ENCODE data around the gene MTA3. TPM values are rescaled to one million over a fixed set of nuclear protein-coding genes. Genes with fewer than 3 reads are reported as not detected.

Gene MTA3
- total and polyA plus RNA-seq, 9 of the 15 experiments (the other 6 are each of a cell fraction or from before 2014, with no cell fraction given) = 12.4 to 39.6 (median 23.5) TPM

DNA sequence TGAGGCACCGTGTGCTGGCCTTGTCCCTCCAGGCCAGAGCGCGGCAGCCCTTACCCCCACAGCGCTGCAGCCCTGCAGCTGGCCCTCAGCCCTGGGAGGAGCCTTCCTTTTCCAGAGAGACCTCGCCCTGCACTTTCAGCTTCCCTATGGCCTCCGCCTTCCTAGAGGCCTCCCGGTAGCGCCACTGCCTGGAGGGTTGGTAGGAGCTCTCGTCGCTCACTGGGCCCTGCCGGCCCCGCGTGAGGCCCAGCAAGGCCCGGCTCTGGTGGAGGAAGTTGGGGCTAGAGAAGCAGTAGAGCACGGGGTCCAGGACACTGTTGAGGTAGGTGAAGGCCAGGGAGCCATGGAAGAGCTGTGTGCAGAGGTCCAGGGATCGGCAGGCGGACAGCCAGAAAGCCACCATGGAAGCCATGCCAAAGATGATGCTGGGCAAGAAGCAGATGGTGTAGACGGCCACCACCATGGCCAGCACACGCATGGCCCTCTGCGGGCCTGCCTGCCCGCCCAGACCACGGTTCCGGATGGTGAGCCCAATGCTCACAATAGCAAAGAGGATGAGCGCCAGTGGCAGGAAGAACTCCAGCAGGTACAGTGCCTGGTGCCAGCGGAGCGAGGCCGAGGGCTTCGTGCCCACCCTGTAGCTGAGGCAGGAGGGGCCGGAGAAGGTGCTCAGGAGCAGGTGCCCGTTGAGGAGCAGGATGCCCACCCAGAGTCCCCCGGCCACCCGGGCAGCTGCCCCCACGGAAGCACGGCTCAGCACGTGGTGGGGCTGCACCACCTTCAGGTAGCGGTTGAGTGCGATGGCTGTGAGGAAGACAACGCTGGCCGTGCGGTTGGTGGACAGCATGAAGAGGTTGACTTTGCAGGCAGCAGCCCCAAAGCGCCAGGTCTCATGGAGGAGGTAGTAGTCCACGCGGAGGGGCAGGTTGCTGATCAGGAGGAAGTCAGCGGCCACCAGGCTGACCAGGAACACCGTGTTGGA, 194.7 kb downstream of the MTA3 start:
- DNase-seq (ENCODE audit: extremely low read depth in 1 of 4, low spot score in 3 of 4) (no peak), FAIRE-seq (no peak), ATAC-seq (no peak; the same call in 1 of the 3 replicates)
- H2AFZ ChIP-seq (ENCODE audit: low read depth, low read length) = no peak overlapping the region
- TF ChIP-seq KAT2B (IDR thresholded peaks at IDR 0.05; ENCODE audit: low read depth, low read length) (no peak), ZBTB33 (CRISPR knock-in tag; IDR thresholded peaks at IDR 0.05) (peak; percentile 94)
- no peak overlapping the region for H3K27ac ChIP-seq (ENCODE audit: extremely low read depth, low read depth, low read length)
- H3K79me2 ChIP-seq (ENCODE audit: control insufficient read depth, insufficient read depth, low read length) = no peaks in the 10 kb centered on the region
- no peaks in the 10 kb centered on the region for H4K20me1 ChIP-seq (replicated peaks; ENCODE audit: control insufficient read depth, insufficient read depth, low read length)
- intact Hi-C loops (cut with micrococcal nuclease) = no loop called here
- BruUV-seq (replicated peaks) = no TSS peak
- H3K4me3 ChIP-seq = no peak overlapping the region
- peaks cover 0 to 18% of the 10 kb centered on the region in 2 experiments; a peak in 1 of 5 replicates for H3K4me1 ChIP-seq (replicated peaks in 1 of 2; ENCODE audit: control insufficient read depth in 2 of 2, insufficient read depth in 2 of 2, low read length in 2 of 2)
- H3K27me3 ChIP-seq (ENCODE audit: control insufficient read depth in 2 of 2, insufficient read depth in 2 of 2, low read length in 2 of 2) = peaks cover 3 to 44% of the 10 kb centered on the region in 2 experiments; a peak in 4 of 5 replicates
- H3K36me3 ChIP-seq (ENCODE audit: control insufficient read depth, insufficient read depth, low read length) = no peaks in the 10 kb centered on the region
- POLR2A ChIA-PET = interaction anchor here (0.5 to 1.5 kb wide), 3 partner anchors 10 to 14 kb away, joined by 3 to 6 read pairs (median 4); no protein-coding TSS in a partner anchor
- in situ Hi-C loops (cut with MboI) = no loop called here
- CTCF ChIA-PET (ENCODE audit: low intra/inter-chr PET ratio) = no interaction called here
- WGBS (ENCODE audit: insufficient coverage, low coverage, missing lambda C conversion rate) = 22% methylated on average over 41 of the region's 45 CpGs
- no peak overlapping the region for H3K4me2 ChIP-seq (ENCODE audit: insufficient read depth, low read length)
- no peaks in the 10 kb centered on the region for H3K9me3 ChIP-seq (replicated peaks; ENCODE audit: control insufficient read depth, insufficient read depth, low read depth, low read length)
- peak overlapping the region in 1 of 2 experiments; percentile 7; a peak in 1 of 4 replicates for H3K9ac ChIP-seq (ENCODE audit: insufficient read depth in 1 of 2, low read depth in 2 of 2, low read length in 2 of 2)
- no peaks in the 10 kb centered on the region for H3K9me1 ChIP-seq (ENCODE audit: control insufficient read depth, insufficient read depth, low read length)

Measured in K562 (cell line).